ENCODE results near the gene ITIH5. TPM values are rescaled to one million over a fixed set of nuclear protein-coding genes. Genes with fewer than 3 reads are reported as not detected.

ITIH5 gene
- total and polyA plus RNA-seq, 9 of the 15 experiments (the other 6 are each of a cell fraction or from before 2014, with no cell fraction given) = 0.52 to 4.5 (median 2.6) TPM

GRCh38 chr10:7576340-7576739, 90.4 kb downstream of the ITIH5 start:
- no peaks in the 10 kb centered on the region for H3K9me1 ChIP-seq (ENCODE audit: control insufficient read depth, insufficient read depth, low read length)
- no peaks in the 10 kb centered on the region for H3K4me1 ChIP-seq (replicated peaks in 1 of 2; ENCODE audit: control insufficient read depth in 2 of 2, insufficient read depth in 2 of 2, low read length in 2 of 2)
- no peaks in the 10 kb centered on the region for H3K36me3 ChIP-seq (ENCODE audit: control insufficient read depth, insufficient read depth, low read length)
- ATAC-seq (no peak), DNase-seq (ENCODE audit: extremely low read depth in 1 of 4, low spot score in 3 of 4) (no peak), FAIRE-seq (no peak)
- H3K27me3 ChIP-seq (ENCODE audit: control insufficient read depth in 2 of 2, insufficient read depth in 2 of 2, low read length in 2 of 2) = peaks cover 11 to 32% of the 10 kb centered on the region in 2 experiments; a peak in 3 of 5 replicates
- H3K4me2 ChIP-seq (ENCODE audit: insufficient read depth, low read length) = no peak overlapping the region
- POLR2A ChIA-PET = no interaction called here
- WGBS (ENCODE audit: insufficient coverage, low coverage, missing lambda C conversion rate) = 19% methylated on average over 20 of the region's 21 CpGs
- in situ Hi-C loops (cut with MboI) = no loop called here
- no peaks in the 10 kb centered on the region for H3K9me3 ChIP-seq (replicated peaks; ENCODE audit: control insufficient read depth, insufficient read depth, low read depth, low read length)
- BruUV-seq (replicated peaks) = no TSS peak
- no peak overlapping the region for H3K4me3 ChIP-seq
- no peak overlapping the region for H3K27ac ChIP-seq (ENCODE audit: extremely low read depth, low read depth, low read length)
- H3K79me2 ChIP-seq (ENCODE audit: control insufficient read depth, insufficient read depth, low read length) = no peaks in the 10 kb centered on the region
- no peaks in the 10 kb centered on the region; the same call in 1 of the 2 replicates for H4K20me1 ChIP-seq (replicated peaks; ENCODE audit: control insufficient read depth, insufficient read depth, low read length)
- no peak overlapping the region for H2AFZ ChIP-seq (ENCODE audit: low read depth, low read length)
- CTCF ChIA-PET (ENCODE audit: low intra/inter-chr PET ratio) = no interaction called here
- TF ChIP-seq RFX7 (CRISPR knock-in tag; IDR thresholded peaks at IDR 0.05) (no peak), NR3C1 (CRISPR knock-in tag; IDR thresholded peaks at IDR 0.05) (no peak), NFIC (IDR thresholded peaks at IDR 0.05) (peak; percentile 53; the same call in 1 of the 2 replicates)
- intact Hi-C loops (cut with micrococcal nuclease) = no loop called here
- no peak overlapping the region for H3K9ac ChIP-seq (ENCODE audit: insufficient read depth in 1 of 2, low read depth in 2 of 2, low read length in 2 of 2)

DNA sequence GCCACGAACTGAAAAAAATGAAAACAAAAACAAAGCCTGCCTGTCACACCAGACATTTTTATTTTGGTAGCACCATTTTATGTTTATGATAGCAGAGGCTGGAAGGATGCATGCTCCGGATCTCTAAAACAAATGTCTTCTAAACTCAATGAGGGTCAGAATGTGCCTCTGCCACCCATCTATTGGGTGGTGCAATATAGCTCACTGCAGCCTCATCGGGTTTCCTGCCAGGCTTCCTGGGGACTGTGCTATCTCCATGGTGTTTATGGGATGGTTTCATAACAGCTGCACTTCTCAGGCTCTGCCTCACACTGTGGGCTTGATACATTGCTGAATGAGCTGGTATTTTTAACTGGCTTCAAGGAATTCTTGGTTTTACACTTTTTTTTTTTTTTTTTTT, 94.4 kb downstream of the ITIH5 start:
- H3K9me3 ChIP-seq (replicated peaks; ENCODE audit: control insufficient read depth, insufficient read depth, low read depth, low read length) = no peaks in the 10 kb centered on the region
- ChIA-PET POLR2A (interaction anchor here (0.6 kb wide), 1 partner anchor 991 kb away, joined by 4 read pairs; no protein-coding TSS in a partner anchor), CTCF (ENCODE audit: low intra/inter-chr PET ratio) (no interaction called here)
- H4K20me1 ChIP-seq (replicated peaks; ENCODE audit: control insufficient read depth, insufficient read depth, low read length) = no peaks in the 10 kb centered on the region; the same call in 1 of the 2 replicates
- FAIRE-seq (no peak), ATAC-seq (no peak), DNase-seq (ENCODE audit: extremely low read depth in 1 of 4, low spot score in 3 of 4) (no peak)
- 0% methylated on average over 3 of the region's 3 CpGs for WGBS (ENCODE audit: insufficient coverage, low coverage, missing lambda C conversion rate)
- TF ChIP-seq SETDB1 (IDR thresholded peaks at IDR 0.05; ENCODE audit: low read length) = no peak
- TF ChIP-seq ZNF197 (CRISPR knock-in tag; IDR thresholded peaks at IDR 0.05; ENCODE audit: low read depth) = no peak
- no peak for TF ChIP-seq LARP7 (IDR thresholded peaks at IDR 0.05)
- no peak for TF ChIP-seq NCOA2 (IDR thresholded peaks at IDR 0.05; ENCODE audit: partially characterized antibody in 2 of 2)
- TF ChIP-seq ZNF589 (CRISPR knock-in tag; IDR thresholded peaks at IDR 0.05; ENCODE audit: low read depth) = no peak
- no peak for TF ChIP-seq ZNF121 (CRISPR knock-in tag; conservative IDR thresholded peaks at IDR 0.05)
- no peak for TF ChIP-seq MCM3 (IDR thresholded peaks at IDR 0.05)
- no peak for TF ChIP-seq MYNN (IDR thresholded peaks at IDR 0.05)
- TF ChIP-seq MYNN (CRISPR knock-in tag; IDR thresholded peaks at IDR 0.05) = no peak
- no peak for TF ChIP-seq SMARCE1 (IDR thresholded peaks at IDR 0.05)
- H3K9ac ChIP-seq (ENCODE audit: insufficient read depth in 1 of 2, low read depth in 2 of 2, low read length in 2 of 2) = no peak overlapping the region
- no peaks in the 10 kb centered on the region for H3K4me1 ChIP-seq (replicated peaks in 1 of 2; ENCODE audit: control insufficient read depth in 2 of 2, insufficient read depth in 2 of 2, low read length in 2 of 2)
- intact Hi-C loops (cut with micrococcal nuclease) = no loop called here
- no peak overlapping the region for H3K4me2 ChIP-seq (ENCODE audit: insufficient read depth, low read length)
- no TSS peak for BruUV-seq (replicated peaks)
- no peak overlapping the region for H3K27ac ChIP-seq (ENCODE audit: extremely low read depth, low read depth, low read length)
- H3K36me3 ChIP-seq (ENCODE audit: control insufficient read depth, insufficient read depth, low read length) = no peaks in the 10 kb centered on the region
- no peaks in the 10 kb centered on the region for H3K9me1 ChIP-seq (ENCODE audit: control insufficient read depth, insufficient read depth, low read length)
- in situ Hi-C loops (cut with MboI) = no loop called here
- H3K4me3 ChIP-seq = no peak overlapping the region
- peaks cover 3 to 36% of the 10 kb centered on the region in 2 experiments; a peak in 4 of 5 replicates for H3K27me3 ChIP-seq (ENCODE audit: control insufficient read depth in 2 of 2, insufficient read depth in 2 of 2, low read length in 2 of 2)
- H2AFZ ChIP-seq (ENCODE audit: low read depth, low read length) = no peak overlapping the region
- no peaks in the 10 kb centered on the region for H3K79me2 ChIP-seq (ENCODE audit: control insufficient read depth, insufficient read depth, low read length)
